HG03558 (cell line): ENCODE results near the gene AP1M1.

ENCODE experiments used
- ATAC-seq: cut with Tn5 transposase; IDR thresholded peaks from one replicate; pipeline ENCODE4 v1.9.1; 2021; ENCODE audit warnings: moderate number of reproducible peaks; ENCODE audit not compliant: unreplicated experiment; ENCODE audit errors: extremely low read depth

The AP1M1 gene

DNA sequence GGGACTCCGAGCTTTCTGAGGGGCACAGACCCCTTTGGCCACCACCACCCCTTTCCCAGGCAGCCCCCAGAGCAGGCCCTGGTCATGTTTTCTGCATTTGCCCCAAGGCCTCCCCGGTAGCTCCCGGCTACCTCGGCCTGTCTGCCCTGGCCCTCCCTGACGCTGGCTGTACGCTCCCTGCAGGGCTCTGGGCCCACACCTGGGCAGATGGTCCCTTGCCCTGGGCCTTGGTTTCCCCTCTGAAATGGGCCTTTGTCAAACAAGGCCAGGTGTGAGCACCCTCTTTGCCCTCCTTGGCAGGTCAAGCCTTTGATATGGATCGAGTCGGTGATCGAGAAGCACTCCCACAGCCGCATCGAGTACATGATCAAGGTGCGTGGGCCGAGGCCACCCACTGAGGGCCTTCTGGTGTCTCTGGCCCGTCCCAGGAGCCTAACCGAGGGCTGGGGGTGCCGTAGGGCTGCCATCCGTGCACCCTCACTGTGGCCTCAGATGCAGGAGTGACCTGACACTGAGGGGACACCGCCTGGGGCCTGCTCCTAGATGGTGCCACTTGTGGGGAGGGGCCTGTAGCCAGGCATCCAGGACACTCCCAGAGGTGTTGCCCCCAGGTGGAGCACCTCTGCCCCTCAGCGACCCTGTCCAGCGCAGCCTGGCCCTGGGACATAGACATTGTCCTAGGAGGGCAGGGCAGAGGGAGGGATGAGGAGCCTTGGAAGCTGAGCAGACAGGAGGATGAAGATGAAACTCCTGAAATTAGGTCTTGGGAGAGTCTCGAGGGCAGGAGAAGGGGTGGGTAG, 30.3 kb downstream of the AP1M1 start:
- ATAC-seq, result no peak

DNA sequence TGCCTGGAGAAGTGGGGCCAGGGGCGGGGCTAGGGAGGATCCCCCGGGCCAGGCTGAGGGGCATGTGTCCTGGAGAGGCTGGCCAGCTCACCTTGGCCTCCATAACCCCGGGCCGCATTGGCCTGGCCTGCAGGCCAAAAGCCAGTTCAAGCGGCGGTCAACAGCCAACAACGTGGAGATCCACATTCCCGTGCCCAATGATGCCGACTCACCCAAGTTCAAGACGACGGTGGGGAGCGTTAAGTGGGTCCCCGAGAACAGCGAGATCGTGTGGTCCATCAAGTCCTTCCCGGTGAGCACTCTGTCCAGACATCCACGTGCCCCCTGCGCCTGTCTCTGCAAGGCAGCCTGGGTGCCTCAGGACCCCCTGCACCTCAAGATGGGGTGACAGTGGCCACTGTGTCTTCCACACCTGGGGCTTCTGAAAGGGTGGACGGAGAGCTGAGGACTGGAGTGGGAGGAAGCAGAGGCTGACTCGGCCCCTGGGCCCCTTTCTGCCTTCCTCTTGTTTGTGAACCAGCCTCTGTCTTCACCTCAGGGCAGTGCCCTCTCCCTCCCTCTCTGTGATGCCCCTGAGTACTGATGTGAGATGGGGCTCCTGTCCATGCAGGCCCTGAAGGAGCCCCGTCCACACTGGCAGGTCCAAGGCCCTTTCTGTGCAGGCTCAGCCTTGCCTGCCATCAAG, 31.1 kb downstream of the AP1M1 start:
- no peak for ATAC-seq

DNA sequence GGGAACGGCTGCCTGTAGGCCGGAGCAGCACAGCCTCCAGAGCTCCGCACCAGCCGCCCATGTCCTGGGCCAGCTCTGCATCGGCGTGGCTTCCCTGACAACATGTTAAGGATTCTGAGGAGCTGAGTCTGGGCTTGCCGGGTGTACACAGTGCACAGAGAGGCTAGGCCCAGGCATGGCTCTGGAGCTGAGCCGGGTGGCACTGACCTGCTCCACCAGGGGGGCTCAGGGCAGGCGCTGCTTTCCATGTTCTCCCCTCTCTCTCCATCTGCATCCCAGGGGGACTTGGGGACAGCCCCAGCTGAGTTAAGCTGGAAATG, 31.6 kb downstream of the AP1M1 start:
- ATAC-seq, result no peak

DNA sequence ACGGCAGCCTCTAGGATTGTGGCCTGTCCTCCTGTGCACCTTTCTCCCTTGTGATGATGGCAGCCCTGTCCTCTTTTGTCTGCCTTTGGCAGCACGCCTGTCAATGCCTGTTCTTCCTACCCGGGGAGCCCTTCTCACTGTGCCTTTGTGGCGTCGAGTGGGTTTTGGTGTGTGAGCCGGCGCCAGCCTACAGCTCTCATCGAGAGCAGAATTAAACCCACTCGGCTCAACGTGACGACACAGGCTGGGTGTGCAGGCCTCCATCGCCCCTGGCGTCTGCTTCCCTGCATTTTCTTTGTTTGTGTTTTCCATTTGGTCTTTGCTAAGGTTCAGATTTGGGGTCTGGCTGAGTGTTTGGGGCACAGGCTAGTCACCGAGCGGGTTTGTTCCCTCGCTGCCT, 34.4 kb downstream of the AP1M1 start:
- ATAC-seq, result no peak

DNA sequence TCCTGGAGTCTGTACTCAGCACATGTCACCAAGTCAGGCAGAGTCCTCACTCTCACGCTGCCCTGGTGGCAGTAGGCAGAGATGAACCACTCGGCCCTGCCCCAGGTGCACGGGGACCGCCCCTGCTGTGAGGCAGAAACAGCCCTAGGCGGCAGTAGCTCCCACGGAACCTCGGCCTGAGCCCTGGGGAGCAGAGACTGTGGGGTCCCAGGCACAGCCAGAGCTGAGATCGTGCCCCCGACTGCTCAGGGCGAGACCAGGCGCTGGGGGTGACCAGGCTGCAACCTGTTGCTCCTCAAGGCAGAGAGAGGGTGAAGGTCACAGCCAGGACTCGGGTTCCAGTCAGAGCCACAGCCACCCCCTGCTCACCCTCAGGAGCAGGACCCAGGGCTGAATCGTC, 34.9 kb downstream of the AP1M1 start:
- ATAC-seq, result no peak

DNA sequence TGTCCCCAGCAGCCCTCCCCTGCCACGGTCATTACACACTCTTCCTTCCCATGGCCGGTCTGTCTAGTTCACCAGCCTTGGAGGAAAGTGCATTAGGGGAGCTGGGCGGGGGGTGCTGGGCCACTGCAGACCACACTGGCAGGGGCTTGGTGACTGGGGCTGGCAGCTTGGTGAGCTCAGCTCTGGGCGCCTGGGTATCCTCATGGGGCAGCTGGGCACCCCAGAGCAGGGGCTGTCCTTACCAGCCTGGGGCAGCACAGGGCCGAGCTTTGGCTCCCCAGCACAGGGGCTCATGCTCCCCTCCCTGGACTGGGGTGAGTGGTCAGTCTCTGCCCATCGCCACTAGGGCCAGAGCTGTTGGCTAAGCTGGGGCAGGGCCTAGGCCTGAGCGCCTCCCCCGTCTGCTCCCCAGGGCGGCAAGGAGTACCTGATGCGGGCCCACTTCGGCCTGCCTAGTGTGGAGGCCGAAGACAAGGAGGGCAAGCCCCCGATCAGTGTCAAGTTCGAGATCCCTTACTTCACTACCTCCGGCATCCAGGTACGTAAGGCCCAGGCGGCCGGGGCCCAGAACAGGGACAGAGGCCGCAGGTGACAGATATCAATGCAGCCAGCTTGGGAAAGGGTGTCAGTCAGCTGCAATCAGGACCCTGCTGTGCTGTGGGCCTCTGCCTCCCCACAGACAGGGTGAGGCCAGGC, 35.5 kb downstream of the AP1M1 start:
- no peak for ATAC-seq

DNA sequence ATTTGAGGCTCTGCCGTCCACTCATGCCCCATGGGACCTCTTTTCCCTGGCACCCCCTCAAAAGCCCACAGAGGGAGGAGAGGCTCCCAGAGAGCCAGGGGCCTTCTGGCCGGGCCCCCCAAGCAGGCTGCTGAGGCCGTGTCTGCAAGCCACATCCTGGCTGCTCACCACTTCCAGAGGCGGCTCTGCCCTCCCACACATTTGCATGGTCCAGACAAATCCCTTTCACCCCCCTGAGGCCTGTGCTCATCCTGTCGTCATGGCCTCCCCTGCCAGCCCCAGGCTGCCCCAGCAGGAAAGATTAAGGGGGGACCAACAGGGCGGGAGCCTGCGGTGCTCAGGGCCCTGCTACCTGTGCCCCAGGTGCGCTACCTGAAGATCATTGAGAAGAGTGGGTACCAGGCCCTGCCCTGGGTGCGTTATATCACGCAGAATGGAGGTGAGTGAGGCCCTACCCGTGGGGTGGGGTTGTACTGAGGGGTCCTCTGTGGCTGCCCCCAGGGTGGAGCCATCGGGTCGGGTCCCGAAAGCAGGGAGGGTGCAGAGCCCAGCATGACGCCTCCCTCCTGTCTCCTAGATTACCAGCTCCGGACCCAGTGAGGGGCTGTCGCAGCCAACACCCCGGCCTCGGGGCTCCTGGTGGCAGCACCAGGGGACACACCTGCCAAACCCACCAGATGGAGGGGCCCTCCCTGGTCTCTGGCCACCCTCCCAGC, 36.3 kb downstream of the AP1M1 start:
- ATAC-seq, result no peak

DNA sequence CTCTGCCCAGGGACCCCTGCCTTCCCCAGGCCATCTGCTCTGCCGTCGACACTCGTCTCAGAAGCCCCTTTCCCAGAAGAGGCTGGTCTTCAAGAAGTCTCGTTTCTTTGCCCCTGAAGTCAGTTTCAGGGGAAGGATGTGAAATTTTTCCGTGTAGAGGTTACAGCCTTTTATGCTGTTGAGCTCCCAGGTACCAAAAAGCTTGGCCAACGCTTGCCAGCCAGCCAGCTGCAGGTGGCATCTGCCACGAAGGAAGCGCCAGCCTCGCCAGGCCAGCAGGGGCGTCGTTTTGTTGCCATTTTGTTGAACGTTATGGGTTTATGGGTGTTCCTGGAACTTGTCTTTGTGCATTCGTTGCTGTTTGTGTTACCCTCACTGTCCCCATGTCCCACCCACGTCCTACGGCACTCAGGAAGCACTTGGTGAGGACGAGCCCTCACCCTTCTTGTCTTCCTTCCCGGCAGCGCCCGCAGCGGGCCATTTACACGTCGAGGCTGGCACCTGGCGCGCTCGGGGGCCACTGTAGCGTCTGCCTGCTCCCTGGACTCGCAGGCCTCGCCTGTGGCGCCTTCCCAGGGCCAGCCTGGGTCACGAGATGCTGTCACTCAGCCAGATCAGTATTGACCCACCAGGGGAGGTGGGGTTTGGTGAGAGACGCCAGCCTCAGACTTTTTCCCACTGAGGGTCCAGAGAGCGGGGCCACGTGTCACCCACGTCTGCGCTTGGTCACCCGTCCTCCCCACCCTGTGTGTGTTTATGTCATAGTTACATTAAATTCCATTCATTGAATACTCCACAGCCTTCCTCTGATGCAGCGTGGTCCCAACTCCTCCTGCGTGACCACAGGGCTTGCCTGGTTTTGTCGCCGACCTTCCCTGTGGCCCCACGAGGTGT, 37.1 kb downstream of the AP1M1 start:
- no peak for ATAC-seq

DNA sequence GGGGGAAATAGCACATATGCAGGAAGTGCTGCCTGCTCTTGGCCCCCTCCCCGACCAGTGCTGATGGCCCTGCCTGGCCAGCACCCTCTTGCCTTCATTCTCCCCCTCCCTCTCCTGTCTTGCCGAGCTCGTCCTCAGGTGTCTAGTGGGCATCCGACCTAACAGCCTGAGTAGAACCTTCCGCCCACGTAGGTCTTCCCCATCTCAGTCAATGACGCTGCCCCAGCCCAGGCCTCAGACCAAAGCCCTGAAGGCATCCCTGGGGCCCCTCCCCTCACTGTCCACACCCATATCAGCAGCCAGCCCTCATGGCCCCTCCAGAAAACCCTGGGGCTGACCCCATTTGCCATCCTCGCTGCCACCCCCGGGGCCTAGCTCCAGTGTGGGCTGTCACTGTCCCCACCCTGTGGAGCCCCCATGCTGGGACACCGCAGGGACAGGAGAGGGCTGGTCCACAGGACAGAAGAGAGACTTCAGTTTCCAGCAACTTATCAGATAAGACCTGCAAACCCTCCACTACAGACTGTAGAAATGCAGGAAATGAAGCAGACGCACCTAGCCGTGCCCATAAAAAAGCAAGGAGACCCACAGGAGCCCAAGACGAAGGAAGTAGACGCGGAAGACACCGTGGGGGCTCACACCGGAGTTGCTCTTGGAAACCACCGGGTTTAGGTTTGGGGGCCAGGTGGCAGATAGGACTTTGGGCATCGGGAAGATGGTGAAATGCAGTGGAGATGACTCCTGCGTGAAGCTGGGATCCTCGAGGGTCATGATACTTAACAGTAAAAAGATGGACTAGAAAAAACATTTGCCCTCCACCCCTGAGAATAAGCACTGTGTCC, 38.3 kb downstream of the AP1M1 start:
- ATAC-seq, result no peak

DNA sequence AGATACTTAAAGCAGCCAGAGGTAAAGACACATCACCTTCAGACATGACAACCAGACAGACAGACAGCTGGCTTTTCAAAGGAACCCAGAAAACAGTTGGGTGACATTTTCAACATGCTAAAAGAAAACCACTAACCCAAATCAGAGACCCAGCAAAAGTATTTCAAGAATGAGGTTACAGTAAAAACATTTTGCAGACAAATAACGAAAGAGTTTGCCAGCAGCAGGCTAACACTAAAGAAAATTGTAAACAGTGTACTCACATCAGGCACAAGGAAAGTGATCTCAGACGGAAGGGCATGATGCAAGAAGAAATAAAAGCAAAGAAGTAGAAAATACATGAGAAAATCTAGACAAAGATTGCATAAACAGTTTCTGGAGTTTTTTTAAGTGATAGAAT, 46.4 kb downstream of the AP1M1 start:
- no peak for ATAC-seq

DNA sequence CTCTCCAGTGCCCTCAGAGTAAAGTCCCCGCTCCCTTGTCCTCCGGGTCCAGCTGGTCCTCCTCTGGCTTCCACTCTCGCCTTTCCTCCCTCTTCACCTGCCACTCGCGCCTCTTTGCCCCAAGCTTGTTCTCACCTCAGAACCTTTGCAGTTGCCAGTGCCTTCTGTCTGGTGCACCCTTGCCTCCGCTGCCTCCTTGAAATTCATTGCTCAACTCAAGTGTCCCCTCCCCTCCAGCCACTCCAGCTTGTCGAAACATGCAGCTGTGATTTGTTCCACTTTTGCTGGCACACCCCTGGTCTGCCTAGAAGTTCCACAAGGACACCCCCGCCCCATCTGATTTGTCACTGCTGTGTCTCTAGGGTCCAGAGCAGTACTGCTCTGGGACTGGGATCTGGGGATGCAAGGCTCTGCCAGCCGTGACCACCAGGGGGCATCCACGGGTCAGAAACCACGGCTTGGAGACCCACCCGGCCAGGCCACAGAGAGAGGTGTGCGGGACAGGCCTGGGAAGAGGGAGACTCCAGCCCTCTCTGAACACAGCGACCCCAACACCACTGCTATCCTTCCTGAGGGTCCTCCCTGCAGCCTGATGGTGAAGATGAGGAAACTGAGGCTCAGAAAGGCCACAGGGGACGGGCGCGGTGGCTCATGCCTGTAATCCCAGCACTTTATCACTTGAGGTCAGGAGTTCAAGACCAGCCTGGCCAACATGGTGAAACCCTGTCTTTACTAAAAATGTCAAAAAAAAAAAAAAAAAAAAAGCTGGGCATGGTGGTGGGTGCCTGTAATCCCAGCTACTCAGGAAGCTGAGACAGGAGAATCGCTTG, 49.9 kb downstream of the AP1M1 start:
- no peak for ATAC-seq

DNA sequence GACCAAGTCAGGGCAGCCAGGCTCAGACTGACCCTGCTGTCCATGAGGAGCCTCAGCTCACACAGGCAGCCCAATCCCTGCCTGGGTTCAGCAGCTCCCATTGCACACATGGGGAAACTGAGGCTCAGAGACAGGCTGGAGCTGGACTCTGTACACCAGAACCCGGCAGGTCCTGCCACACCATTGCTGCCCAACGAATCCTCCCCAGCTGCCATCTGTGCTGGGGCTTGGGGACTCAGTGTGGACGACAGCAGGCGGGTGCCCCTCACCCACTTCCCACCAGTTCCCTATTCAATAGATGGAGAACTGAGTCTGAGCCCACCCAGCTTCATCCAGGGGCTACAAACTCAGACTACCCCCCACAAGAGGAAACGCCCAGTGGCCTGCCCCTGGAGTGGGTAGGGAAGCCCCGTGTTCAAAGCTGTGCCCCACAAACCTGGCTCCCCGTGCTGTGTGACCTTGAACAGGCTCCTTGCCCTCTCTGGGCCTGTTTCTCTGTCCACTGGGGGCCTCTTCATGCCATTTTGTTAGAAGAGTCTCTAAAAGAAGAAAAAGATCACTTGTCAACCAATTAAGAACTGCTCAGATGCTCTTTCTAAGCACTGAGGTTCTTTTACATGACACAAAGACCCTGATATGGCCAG, 50.8 kb downstream of the AP1M1 start:
- no peak for ATAC-seq

DNA sequence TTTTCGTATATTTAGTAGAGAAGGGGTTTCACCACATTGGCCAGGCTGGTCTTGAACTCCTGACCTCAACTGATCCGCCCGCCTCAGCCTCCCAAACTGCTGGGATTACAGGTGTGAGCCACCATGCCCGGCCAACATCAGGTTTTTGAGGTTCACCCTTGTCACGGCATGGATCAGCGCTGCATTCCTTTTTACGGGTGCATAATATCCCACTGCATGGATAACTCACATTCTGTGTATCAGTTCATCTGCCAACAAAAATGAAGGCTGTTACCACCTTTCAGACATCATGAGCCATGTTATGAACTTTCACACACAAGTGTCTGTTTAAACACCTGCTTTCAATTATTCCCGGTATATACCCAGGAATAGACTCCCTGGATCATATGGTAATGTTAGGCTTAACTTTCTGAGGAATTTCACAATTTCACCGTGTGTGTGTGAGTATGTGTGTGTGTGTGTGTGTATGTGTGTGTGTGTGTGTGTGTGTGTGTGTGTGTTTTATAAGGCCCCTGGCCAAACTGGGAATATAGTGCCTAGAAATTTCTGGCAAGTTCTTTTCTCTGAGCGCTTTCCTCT, 52.2 kb downstream of the AP1M1 start:
- ATAC-seq, result no peak

DNA sequence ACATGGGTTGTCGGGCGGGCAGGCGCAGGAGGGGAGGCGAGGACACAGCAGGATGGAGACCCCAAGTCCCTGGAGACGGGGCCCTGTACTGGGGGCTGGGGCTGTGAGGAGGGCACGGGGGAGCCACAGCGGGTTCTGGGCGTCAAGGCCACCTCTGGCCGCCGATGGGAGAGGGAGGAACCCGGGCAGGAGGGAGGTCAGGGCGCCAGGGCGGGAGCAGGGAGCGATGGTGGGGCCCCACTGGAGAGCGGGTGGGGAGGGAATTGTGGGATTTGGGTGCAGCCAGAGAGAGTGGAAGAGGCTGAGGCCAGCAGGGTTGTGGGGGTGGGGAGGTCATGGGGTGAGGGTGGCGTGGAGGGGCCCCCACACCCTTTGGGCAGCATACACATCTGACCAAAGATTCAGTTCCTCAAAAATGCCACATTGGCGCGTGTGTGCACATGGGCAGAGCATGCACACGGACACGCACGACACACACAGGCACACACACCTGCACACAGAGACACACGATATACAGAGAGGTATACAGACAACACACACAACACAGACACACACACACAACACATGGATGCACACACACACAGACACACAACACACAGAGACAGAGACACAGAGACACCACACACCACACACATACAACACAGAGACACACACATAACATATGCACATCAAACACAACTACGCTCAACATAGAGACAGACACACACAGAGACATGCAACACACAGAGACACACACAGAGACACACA, 54.9 kb downstream of the AP1M1 start:
- no peak for ATAC-seq

DNA sequence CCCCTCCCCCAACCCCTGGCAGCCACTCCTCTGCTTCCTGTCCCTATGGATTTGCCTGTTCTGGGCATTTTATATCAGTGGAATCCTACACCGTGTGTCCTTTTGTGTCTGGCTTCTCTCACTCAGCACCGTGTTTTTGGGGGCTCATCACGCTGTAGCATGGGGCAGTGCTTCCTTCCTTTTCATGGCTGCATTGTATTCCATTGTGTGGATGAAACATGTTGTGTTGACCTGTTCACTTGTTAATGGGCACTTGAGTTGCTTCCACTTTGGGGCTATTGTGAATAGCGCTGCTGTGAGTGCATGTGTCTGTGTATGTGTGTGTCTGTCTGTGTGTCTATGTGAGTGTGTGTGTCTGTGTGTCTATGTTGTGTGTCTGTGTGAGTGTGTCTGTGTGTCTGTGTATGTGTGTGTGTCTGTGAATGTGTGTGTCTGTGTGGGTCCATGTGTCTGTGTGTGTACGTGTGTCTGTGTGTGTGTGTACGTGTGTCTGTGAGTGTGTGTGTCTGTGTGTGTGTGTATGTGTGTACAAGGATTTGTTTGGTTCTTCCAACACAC, 57.2 kb downstream of the AP1M1 start:
- no peak for ATAC-seq

DNA sequence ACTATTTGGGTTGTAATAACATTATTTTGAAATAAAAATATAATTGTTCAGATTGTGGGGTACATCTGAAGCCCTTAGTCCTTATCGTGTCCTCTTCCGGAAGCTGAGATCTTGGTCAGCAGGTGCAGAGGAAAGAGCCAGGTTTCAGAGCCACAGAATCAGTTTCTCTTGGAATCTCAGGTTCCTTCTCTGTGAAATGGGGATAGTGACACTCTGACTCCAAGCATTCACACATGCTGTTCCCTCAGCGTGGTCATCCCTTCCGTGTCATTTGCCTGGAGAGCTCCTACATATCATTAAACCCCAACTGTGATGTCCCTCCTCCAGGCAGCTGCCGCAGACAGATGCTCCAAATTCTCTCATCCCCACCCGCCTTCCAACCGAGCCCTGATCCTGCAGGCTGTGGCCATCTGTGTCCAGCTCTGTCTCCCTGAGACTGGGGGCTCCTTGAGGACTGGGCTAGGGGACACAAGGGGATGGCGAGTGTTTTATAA, 59.8 kb downstream of the AP1M1 start:
- ATAC-seq, result no peak
